ENCODE measurements around the gene PPP1R12B.
"Not testable (repeated sequence)": the region's sequence is repeated elsewhere in the genome, so short reads cannot be mapped to it uniquely, and the experiment has no call there.

PPP1R12B gene

GRCh38 chr1:202578001-202578504 lies 229.6 kb downstream of the PPP1R12B start:
- Histone ChIP-seq H3K36me3 (replicated peaks) (no peaks in the 10 kb centered on the region), H3K27ac (peak overlapping the region; percentile 76), H3K27me3 (replicated peaks) (no peaks in the 10 kb centered on the region), H3K4me3 (ENCODE audit: low read depth, low read length) (no peak overlapping the region)
- in situ Hi-C loops (cut with HindIII; ENCODE audit: low pct_ligation_motif_present, low sequenced_read_pairs), result no loop called here
- DNase-seq, result no peak
- TF ChIP-seq CTCF (IDR thresholded peaks at IDR 0.05; ENCODE audit: low read depth, low read length, missing control alignments), result no peak

GRCh38 chr1:202578565-202578964 lies 230.1 kb downstream of the PPP1R12B start:
- no peak overlapping the region for H3K4me3 ChIP-seq (ENCODE audit: low read depth, low read length)
- no peak for TF ChIP-seq CTCF (IDR thresholded peaks at IDR 0.05; ENCODE audit: low read depth, low read length, missing control alignments)
- no peak for DNase-seq
- H3K27ac ChIP-seq, result peak overlapping the region; percentile 76
- H3K27me3 ChIP-seq (replicated peaks), result no peaks in the 10 kb centered on the region
- in situ Hi-C loops (cut with HindIII; ENCODE audit: low pct_ligation_motif_present, low sequenced_read_pairs), result no loop called here
- no peaks in the 10 kb centered on the region for H3K36me3 ChIP-seq (replicated peaks)

DNA sequence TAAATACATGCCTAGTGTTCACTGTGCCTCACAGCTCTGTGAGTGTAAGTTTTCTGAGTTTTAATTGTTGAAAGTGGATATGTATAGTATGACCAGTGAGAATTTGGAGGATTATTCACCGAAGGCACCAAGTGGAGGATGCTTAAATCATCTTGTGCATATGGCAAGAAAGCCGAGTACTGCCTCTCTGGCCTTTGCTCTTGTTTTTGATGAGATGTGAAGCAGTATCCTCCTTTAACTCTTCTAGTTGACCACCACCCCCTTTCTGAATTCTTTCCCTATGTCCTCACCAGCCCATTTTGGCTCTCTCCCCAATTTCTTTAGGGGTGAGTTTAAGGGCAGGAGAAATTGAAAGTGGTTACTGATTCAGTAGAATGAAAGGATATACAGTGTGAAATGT lies 231.3 kb downstream of the PPP1R12B start:
- Histone ChIP-seq H3K27me3 (replicated peaks) (no peaks in the 10 kb centered on the region), H3K27ac (peak overlapping the region; percentile 79)
- peak; percentile 90 for DNase-seq

DNA sequence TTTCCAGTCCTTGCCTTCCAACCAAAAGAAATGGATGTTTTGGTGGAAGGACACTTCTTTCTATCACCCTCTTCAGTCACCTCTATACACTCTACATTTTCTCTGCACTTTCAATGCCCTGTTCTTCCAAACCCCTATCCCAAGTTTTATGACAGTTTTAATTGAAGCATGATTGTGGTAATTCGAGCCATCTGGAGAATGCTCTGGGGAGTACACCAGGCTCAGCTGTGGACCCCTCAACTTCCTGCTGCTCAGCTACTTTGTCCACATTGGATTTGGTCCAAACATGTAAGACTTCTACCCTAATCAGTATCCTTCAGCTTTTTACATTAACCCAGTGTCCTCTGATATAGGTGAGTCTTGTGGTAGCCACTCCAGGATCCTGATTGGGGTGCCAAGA lies 232.1 kb downstream of the PPP1R12B start:
- H3K36me3 ChIP-seq (replicated peaks), result no peaks in the 10 kb centered on the region
- in situ Hi-C loops (cut with HindIII; ENCODE audit: low pct_ligation_motif_present, low sequenced_read_pairs), result no loop called here
- peak overlapping the region; percentile 79 for H3K27ac ChIP-seq
- no peak for TF ChIP-seq CTCF (IDR thresholded peaks at IDR 0.05; ENCODE audit: low read depth, low read length, missing control alignments)
- no peak overlapping the region for H3K4me3 ChIP-seq (ENCODE audit: low read depth, low read length)
- no peaks in the 10 kb centered on the region for H3K27me3 ChIP-seq (replicated peaks)
- DNase-seq, result no peak

More for the DNA sequence above, 231.3 kb downstream of the PPP1R12B start:
- in situ Hi-C loops (cut with HindIII; ENCODE audit: low pct_ligation_motif_present, low sequenced_read_pairs), result no loop called here
- Histone ChIP-seq H3K36me3 (replicated peaks) (no peaks in the 10 kb centered on the region), H3K4me3 (ENCODE audit: low read depth, low read length) (no peak overlapping the region)
- no peak for TF ChIP-seq CTCF (IDR thresholded peaks at IDR 0.05; ENCODE audit: low read depth, low read length, missing control alignments)

DNA sequence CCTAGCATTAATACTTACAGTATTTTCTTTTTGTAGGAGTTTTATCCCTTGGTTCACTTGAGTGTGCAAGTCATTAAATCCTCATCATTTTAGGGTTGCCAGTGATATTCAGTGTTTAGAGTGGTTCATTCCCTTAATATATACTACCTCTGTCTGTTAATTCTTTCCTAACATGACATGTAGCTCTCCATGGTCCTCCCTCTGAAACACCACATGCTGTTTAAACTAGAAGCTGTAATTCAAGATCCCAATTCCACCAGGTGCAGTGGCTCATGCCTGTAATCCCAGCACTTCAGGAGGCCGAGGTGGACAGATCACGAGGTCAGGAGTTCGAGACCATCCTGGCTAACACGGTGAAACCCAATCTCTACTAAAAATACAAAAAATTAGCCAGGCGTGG lies 233.9 kb downstream of the PPP1R12B start:
- DNase-seq; H3K4me3 ChIP-seq (ENCODE audit: low read depth, low read length); H3K27me3 ChIP-seq (replicated peaks); H3K36me3 ChIP-seq (replicated peaks); in situ Hi-C loops (cut with HindIII; ENCODE audit: low pct_ligation_motif_present, low sequenced_read_pairs); H3K27ac ChIP-seq: not testable (repeated sequence)

- in situ Hi-C loops (cut with HindIII; ENCODE audit: low pct_ligation_motif_present, low sequenced_read_pairs), result no loop called here
- no peaks in the 10 kb centered on the region for H3K36me3 ChIP-seq (replicated peaks)
- no peak for TF ChIP-seq CTCF (IDR thresholded peaks at IDR 0.05; ENCODE audit: low read depth, low read length, missing control alignments)
- no peak for DNase-seq
- no peak overlapping the region for H3K27ac ChIP-seq
- H3K27me3 ChIP-seq (replicated peaks), result no peaks in the 10 kb centered on the region
- no peak overlapping the region for H3K4me3 ChIP-seq (ENCODE audit: low read depth, low read length)
These were observed 236.4 kb downstream of the PPP1R12B start for GRCh38 chr1:202584707-202585589.
